Measurements from ENCODE around the gene ACVR1.

ACVR1 gene

GRCh38 chr2:157876066-157876785 is at the start of gene ACVR1:
Gene ACVR1, minus strand, starts transcription at chr2:157876330. Its CDS starts 76,837 bp downstream, at chr2:157799493.
- DNase-seq: peak; percentile 71

DNA sequence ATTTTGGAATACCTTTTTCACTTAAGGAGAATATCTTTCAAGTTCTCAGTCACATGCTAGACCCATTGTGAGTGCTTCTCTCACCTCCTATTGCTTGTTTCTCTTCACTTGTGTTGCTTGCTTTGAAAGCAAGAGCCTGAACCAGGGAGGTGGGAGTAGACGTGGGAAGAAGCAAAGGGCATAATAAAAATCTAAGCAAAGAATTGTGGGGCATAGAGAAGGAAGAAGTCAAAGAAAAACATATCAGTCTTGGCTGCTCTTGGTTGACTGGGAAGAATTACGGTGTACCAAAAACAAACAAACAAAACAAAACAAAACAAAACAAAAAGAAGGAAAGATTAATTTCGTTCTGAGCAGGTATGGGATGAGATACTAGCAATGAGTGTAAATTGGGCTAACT is 48.9 kb upstream of the ACVR1 start:
- DNase-seq: no peak

DNA sequence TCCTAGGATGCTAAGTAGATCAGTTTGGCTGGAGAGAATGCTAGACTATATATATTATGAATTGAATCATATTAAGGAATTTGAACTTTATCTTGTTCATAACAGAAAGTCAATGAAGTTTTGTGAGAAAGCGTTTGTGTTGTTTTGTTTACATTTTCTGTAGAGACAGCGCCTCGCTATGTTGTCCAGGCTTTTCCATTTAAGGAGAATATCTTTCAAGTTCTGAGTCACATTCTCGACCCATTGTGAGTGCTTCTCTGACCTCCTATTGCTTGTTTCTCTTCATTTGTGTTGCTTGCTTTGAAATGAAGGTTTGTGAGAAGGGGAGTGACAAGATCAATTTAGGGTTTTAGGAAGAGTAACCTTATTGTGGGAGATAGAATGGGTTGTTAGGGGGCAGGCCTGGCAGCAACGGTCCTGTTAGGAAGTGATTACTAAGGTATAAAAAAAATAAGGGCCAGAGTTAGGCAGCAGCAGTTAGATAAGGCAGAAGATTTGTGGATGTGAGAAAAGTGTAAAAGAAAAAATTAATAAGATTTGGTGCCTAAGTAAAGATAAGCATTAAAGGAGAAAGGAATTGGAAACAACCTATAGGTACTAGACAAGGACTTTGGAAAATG is 47.6 kb upstream of the ACVR1 start:
- DNase-seq: no peak

DNA sequence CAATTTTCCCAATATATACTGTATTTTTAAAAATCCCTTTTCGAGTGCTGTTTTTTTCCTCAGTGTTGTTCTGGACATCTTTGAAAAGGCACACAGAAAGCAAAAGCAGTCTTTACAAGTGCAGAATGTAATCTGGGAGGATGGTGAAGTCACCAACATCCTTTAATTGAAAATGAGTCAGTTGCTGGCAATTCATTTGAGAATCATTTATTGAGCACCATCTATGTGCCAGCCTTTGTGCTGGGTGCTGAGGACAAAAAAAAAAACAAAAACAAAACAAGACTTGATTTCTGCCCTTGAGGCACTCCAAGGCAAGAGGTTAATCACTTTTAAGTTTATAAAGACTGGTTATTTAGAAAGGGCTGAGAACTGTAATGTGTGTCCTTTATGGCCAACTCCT is 46.7 kb upstream of the ACVR1 start:
- DNase-seq: no peak

GRCh38 chr2:157922336-157922735 is 46.2 kb upstream of the ACVR1 start:
- no peak for DNase-seq

- DNase-seq: no peak
Measured at GRCh38 chr2:157920736-157921135, 44.6 kb upstream of the ACVR1 start.

DNA sequence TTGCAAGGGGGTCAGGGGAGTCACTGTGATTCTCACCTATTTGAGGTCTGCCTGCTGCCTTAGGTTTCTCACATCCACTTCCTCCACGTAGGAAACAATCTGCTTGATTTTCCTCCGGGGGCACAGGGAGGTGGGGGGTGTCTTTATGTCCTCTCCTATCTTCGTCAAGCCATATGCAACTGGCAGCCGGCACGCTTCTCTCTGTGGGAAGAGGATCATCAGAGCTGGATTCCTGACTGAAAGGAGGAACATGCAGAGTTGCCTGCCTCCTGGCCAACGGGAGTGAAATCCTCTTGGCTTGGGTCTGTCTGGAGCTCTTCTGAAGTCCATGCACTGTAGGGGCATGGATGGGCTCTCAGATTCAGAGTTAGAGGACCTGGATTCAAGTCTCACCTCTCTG is 43.1 kb upstream of the ACVR1 start:
- no peak for DNase-seq

DNA sequence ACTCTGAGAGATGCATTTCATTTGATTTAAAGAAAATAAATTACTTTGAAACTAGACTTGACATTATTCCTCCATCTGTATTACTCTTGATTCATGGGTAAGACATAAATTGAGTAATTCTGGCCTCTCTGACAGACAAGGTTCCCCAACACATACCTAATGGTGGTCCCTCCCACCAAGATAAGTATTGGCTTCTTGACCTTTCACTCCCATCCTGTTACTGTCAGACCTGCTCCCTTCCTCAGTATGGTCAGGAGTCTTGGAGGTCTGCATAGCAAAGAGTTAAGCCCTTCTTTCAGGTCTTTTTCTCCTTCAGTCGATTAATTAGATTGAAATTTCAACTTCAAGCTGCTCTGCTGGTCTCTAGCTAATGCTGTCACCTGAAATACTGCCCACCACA is 42.2 kb upstream of the ACVR1 start:
- no peak for DNase-seq

DNA sequence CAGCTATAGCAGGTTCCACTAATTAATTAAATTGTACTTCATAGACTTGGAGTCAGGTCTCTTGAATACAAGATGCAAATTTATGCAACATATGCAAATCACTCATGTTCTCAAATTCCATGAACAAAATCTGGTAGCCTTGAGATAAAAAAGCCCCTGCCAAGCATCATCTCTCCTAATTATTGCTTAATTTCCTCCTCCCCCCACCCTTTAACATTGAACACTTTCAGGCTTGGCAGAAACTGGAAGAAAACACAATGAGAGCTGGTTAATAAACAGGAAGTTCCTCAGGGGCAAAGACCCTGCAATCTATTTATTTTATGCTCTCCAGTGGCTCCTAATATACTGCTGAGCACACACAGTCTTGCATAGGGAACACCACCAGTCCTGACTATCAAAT is 35.6 kb upstream of the ACVR1 start:
- no peak for DNase-seq

DNA sequence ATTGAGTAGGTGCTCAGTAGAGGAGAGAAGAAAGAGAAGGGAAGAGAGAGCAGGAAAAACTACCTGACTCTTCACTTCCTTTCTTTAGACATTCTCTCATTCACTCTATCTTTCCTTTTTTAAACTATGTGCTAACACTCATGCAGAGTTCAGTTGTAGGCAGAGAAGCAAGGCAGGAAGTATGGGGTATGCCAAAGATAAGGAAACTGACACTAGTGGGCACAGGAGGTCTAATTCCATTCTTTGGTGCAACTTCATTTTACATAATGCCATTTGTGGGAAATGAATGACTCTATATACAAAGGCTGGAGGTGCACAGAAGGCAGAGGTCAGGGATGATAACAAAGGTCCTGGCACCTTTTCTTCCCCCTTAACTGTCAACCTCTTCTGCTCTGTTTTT is 35.1 kb upstream of the ACVR1 start:
- DNase-seq: no peak

DNA sequence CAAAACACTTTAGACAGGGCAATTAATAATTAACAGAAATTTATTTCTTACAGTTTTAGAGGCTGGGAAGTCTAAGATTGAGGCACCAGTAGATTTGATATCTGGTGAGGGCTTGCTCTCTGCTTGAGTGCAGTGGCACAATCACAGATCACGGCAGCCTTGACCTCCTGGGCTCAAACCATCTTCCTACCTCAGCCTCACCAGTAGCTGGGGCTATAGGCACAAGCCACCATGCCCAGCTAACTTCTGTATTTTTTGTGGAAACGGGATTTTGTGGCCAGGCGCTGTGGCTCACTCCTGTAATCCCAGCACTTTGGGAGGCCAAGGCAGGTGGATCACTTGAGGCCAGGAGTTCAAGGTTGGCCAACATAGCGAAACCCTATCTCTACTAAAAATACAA is 29.0 kb upstream of the ACVR1 start:
- no peak for DNase-seq

DNA sequence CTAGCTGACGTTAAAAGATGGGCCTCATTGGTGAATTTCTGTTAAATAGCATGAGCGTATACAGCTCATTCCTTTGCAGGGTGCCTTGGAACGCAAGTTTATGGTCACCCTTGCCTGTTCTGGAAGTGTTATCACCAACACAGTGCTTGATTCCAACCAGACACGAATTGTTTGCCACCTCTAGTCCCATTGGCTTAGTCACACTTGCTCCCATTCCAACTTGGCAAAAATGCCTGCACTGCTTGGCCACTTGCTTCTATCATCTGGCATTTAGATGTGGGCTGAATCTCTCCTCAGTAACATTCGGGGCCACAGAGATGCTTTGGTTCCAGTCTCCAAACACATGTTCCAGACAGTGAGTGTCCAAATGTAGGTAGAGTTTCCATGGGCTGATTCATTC is 27.5 kb upstream of the ACVR1 start:
- DNase-seq: no peak

GRCh38 chr2:157903151-157903550 is 27.0 kb upstream of the ACVR1 start:
- DNase-seq: no peak

- no peak for DNase-seq
Measured at GRCh38 chr2:157902692-157903091, 26.6 kb upstream of the ACVR1 start.

DNA sequence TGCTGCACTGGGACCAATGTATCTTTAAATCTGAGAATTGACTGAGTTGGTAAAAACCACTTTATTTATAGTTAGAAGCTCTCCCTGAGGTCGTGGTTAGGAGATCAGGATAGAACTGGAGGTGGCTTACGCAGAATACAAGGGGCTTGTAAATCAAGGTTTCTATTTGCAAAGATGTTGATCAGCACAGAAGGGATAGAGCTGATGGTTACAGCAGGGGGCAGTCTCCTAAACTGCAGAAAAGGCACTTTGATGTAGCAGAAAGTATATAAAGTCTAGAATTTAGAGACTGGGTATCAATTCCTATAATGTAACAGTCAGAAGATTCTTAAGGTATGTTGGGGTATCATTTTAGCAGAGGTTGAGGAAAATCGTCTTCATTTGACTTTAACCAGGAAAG is 25.2 kb upstream of the ACVR1 start:
- DNase-seq: no peak

DNA sequence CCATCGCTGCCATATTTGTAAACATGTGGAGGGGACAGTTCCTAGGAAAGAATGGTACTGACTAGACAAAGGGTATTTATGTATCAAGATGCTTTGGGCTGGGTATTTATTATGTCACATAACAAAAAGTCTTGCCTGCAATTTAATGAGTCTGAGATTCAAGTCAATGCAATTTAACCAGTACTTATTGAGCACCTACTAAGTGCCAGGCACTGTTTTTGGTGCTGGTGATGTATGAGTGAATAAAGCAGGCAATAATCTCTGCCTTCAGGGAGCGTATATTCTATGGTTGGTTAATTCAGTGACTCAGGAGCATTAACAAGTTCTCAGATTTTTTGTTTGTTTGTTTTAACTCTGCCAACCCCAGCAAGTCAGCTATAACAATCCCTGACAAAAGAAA is 24.6 kb upstream of the ACVR1 start:
- no peak for DNase-seq

DNA sequence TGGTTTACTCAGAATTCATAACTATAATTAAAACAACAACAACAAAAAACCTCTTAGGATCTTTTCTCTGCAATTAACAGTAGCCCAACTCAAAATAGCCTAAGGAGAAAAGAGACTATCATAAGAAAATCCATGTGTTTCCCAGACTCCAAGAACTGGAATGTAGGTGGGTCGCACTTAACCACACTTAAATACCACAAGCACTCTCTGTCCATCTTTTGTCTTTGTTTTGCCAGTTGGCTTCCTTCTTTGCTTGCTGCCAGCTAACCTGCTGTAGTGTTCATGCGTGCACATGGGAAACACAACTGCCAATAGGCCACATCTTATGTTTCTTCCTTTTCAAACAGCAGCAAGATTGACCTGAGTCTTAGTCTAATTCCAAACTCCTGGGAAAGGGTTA is 24.1 kb upstream of the ACVR1 start:
- no peak for DNase-seq

DNA sequence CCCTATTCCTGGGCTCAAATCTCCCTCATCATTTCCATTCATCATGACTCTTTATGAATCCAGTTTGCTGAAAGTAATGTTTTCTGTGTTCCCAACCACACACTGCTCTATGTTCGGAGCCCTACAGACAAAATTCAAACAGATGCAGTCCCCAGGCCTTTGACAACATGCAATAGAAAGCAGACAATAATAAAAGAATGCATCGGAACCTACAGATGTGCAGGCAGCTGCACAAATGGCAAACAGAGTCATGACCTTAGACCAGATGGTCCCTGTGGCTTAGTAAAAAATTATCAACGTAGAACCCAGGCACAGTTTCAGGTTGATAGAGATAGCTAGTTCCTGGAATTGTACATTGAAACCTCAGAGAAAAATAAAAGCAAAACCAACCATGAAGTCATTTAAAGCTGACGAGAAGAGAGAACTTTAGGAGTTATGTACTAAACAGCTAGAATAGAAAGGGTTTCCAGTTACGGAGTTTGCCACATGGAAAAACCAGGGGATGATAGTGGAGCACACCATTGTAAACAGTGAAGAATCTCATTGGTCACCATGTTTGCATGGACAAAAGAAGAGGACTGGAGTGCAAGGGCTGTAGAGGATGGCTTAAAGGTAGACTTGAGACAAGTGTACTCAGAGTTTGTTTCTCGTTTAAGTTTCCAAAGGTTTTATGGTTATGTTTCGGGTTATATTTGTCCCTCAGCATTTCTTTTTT is 23.2 kb upstream of the ACVR1 start:
- no peak for DNase-seq

- peak in 1 of 2 donors; percentile 53 for DNase-seq
Measured at GRCh38 chr2:157898591-157898996, 22.5 kb upstream of the ACVR1 start.

DNA sequence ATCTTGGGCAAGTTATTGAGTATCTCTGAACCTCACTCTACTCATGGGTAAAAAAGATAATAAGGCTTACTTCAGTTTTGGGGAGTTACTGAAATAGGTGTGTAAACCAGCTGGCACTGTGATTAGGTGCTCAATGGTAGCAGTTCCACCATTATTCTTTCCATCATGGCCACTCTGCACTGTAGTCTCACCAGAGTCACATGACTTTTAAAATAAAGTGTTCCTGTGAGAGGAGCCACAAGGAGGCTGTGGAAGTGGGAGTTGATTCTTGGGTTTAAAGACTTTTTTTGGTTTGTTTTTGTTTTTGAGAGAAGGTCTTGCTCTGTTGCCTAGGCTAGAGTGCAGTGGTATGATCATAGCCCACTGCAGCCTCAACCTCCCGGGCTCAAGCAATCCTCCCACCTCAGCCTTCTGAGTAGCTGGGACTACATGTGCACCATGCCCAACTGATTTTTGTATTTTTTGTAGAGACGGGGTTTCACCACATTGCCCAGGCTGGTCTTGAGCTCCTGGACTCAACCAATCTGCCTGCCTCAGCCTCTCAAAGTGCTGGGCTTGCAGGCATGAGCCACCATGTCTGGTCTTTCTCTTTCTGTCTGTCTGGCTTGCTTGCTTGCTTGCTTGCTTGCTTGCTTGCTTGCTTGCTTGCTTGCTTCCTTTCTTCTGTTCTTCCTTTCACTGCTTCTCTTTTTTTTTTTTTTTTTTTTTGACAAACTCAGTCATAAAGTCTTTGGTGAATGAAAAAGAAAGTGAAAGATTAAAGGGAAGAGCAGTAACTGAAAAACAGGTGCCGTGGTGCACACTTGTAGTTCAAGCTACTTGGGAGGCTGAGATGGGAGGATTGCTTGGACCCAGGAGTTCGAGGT is 21.2 kb upstream of the ACVR1 start:
- no peak for DNase-seq

DNA sequence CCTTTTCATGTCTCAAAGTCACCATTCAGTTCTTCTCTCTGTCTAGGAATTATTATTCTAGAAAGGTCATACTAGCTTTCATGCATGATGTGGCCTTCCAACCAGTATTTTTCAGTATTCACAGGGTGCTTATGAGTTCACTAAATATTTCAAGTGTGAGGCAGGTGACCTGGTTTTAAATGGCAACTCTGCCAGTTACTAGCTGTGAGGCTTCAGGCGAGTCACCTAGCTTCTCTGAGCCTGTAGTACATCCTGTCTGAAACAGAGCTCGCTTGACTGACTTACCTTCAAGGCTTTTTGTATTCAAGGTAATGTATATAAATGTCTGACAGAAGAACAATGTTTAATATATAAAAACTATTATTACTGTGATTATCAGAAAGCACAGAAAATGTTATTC is 19.4 kb upstream of the ACVR1 start:
- no peak for DNase-seq

GRCh38 chr2:157894694-157895435 is 18.7 kb upstream of the ACVR1 start:
- DNase-seq: no peak

DNA sequence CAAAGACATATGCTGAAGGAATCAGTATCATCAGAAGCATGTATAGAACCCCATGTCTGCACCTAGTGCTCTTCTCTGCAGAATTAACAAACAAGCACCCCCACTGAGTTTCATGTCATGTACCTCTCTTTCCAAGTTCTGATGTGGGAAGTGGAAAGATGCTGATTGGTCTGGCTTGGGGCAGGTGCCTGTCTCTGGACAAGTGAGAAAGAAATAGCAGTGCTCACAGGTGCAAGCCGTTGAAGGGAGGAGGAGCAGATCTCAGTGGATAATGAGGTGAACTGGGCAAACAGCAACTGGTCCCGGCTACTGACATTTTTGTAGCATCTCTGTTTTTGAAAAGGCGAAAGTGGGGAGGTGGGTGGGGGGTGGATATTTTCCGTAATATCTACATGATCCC is 17.5 kb upstream of the ACVR1 start:
- DNase-seq: no peak
